Loucy (cell line): Measurements from ENCODE around the gene ALK.

Experiments
- H2AFZ ChIP-seq: fragments of 200-600 bp; sonication (generic); 2 replicates; pipeline ENCODE4 v1.6.0; 2016; ENCODE audit warnings: antibody characterized with exemption, mild to moderate bottlenecking, low read length, moderate library complexity
- H3F3A ChIP-seq: fragments of 200-600 bp; 2 replicates; pipeline ENCODE4 v1.6.0; 2016; ENCODE audit warnings: antibody characterized with exemption, low read depth, mild to moderate bottlenecking
- H3K27me3 ChIP-seq: fragments of 200-600 bp; sonication (generic); 2 replicates; pipeline ENCODE4 v1.6.1; 2014; ENCODE audit warnings: low read length, mild to moderate bottlenecking; ENCODE audit not compliant: insufficient read depth, poor library complexity, severe bottlenecking
- H3K36me3 ChIP-seq: fragments of 200-600 bp; sonication (generic); 2 replicates; pipeline ENCODE4 v1.6.1; 2016; ENCODE audit warnings: low read length; ENCODE audit not compliant: insufficient read depth
- H3K4me1 ChIP-seq: fragments of 200-600 bp; sonication (generic); 2 replicates; pipeline ENCODE4 v1.5.1; 2014; ENCODE audit warnings: low read length, mild to moderate bottlenecking; ENCODE audit not compliant: insufficient read depth, poor library complexity, severe bottlenecking
- H3K4me2 ChIP-seq: fragments of 200-600 bp; sonication (generic); 2 replicates; pipeline ENCODE4 v1.6.0; 2014; ENCODE audit warnings: antibody characterized with exemption, low read length, low read depth, mild to moderate bottlenecking; ENCODE audit not compliant: poor library complexity, severe bottlenecking
- H3K4me3 ChIP-seq: fragments of 200-600 bp; sonication (generic); 2 replicates; pipeline ENCODE4 v1.5.1; 2014; ENCODE audit warnings: low read length, mild to moderate bottlenecking, mixed read lengths; ENCODE audit not compliant: poor library complexity, severe bottlenecking
- H3K79me2 ChIP-seq: fragments of 200-600 bp; sonication (generic); 2 replicates; pipeline ENCODE4 v1.6.1; 2014; ENCODE audit warnings: low read length; ENCODE audit not compliant: insufficient read depth
- H3K9ac ChIP-seq: fragments of 200-600 bp; sonication (generic); 2 replicates; pipeline ENCODE4 v1.6.0; 2014; ENCODE audit warnings: mild to moderate bottlenecking, low read depth, low read length, moderate library complexity; ENCODE audit not compliant: poor library complexity, severe bottlenecking
- H3K9me2 ChIP-seq: fragments of 200-600 bp; sonication (generic); replicated peaks from 2 replicates; pipeline ENCODE4 v1.6.1; 2016; ENCODE audit warnings: low read depth, low read length, mixed read lengths
- H3K9me3 ChIP-seq: fragments of 200-600 bp; sonication (generic); 2 replicates; pipeline ENCODE4 v1.6.1; 2014; ENCODE audit warnings: mild to moderate bottlenecking, antibody characterized with exemption, low read length, low read depth; ENCODE audit not compliant: insufficient read depth
- H4K20me1 ChIP-seq: fragments of 200-600 bp; sonication (generic); 2 replicates; pipeline ENCODE4 v1.6.0; 2014; ENCODE audit warnings: antibody characterized with exemption, low read length, mild to moderate bottlenecking; ENCODE audit not compliant: insufficient read depth, poor library complexity, severe bottlenecking
- CTCF ChIP-seq: fragments of 200-600 bp; sonication (generic); conservative IDR thresholded peaks from 2 replicates; pipeline ENCODE4 v1.5.1; 2014; ENCODE audit warnings: mild to moderate bottlenecking, antibody characterized with exemption, low read length
- EZH2phosphoT487 ChIP-seq: fragments of 200-600 bp; IDR thresholded peaks from 2 replicates; pipeline ENCODE4 v1.6.1; 2018; ENCODE audit warnings: antibody characterized with exemption, mild to moderate bottlenecking, moderate library complexity, borderline replicate concordance

Gene ALK

DNA sequence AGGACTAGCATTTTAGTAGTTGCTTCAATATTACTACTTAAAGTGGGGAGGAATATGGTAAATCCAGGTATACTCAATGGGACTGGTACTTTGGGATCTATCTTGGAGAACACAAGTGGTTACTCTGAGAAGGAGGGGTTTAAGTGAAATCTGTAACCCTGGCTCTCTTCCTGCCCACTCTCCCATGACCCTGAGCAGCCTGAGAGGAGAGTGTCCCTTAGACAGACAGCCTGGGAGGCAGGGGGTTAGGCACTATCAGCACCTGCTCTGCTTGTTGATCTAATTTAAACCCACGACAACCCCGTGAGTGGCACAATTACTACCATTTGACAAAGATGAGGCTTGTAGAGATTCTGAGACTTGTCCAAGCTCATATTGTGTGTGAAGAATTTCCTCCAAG, 395.5 kb downstream of the ALK start:
- no peaks in the 10 kb centered on the region for H3K9me2 ChIP-seq
- H3K9ac ChIP-seq, result no peak overlapping the region
- no peaks in the 10 kb centered on the region for H3K36me3 ChIP-seq
- no peak overlapping the region for H2AFZ ChIP-seq
- H3K4me2 ChIP-seq, result no peak overlapping the region
- TF ChIP-seq EZH2phosphoT487 (no peak), CTCF (no peak)
- H3F3A ChIP-seq, result no peaks in the 10 kb centered on the region
- H4K20me1 ChIP-seq, result no peaks in the 10 kb centered on the region
- no peaks in the 10 kb centered on the region for H3K27me3 ChIP-seq
- no peak overlapping the region for H3K4me3 ChIP-seq
- H3K9me3 ChIP-seq, result no peaks in the 10 kb centered on the region
- no peaks in the 10 kb centered on the region for H3K4me1 ChIP-seq
- H3K79me2 ChIP-seq, result no peaks in the 10 kb centered on the region

- Histone ChIP-seq H3K4me3 (no peak overlapping the region), H4K20me1 (no peaks in the 10 kb centered on the region), H3K9me3 (no peaks in the 10 kb centered on the region), H3K36me3 (no peaks in the 10 kb centered on the region), H3K9me2 (no peaks in the 10 kb centered on the region), H3K79me2 (no peaks in the 10 kb centered on the region), H3K27me3 (no peaks in the 10 kb centered on the region), H2AFZ (no peak overlapping the region), H3K4me2 (no peak overlapping the region), H3F3A (no peaks in the 10 kb centered on the region), H3K4me1 (no peaks in the 10 kb centered on the region), H3K9ac (no peak overlapping the region)
- no peak for TF ChIP-seq EZH2phosphoT487
- TF ChIP-seq CTCF, result no peak
These were observed 396.7 kb downstream of the ALK start for GRCh38 chr2:29524652-29525051.

GRCh38 chr2:29522951-29523669, 398.3 kb downstream of the ALK start:
- TF ChIP-seq EZH2phosphoT487, result no peak
- TF ChIP-seq CTCF, result no peak
- H3K4me1 ChIP-seq, result no peaks in the 10 kb centered on the region
- H4K20me1 ChIP-seq, result no peaks in the 10 kb centered on the region
- H3K9ac ChIP-seq, result no peak overlapping the region
- no peaks in the 10 kb centered on the region for H3K9me2 ChIP-seq
- no peaks in the 10 kb centered on the region for H3K9me3 ChIP-seq
- no peaks in the 10 kb centered on the region for H3K27me3 ChIP-seq
- H3F3A ChIP-seq, result no peaks in the 10 kb centered on the region
- H3K4me3 ChIP-seq, result peak overlapping the region; percentile 35
- peak overlapping the region; percentile 73 for H2AFZ ChIP-seq
- no peaks in the 10 kb centered on the region for H3K79me2 ChIP-seq
- no peaks in the 10 kb centered on the region for H3K36me3 ChIP-seq
- peak overlapping the region; percentile 57 for H3K4me2 ChIP-seq
